CD8-positive, alpha-beta memory T cell (primary cell): Measurements from ENCODE around the gene PPID. TPM values are rescaled to one million over a fixed set of nuclear protein-coding genes. Genes with fewer than 3 reads are reported as not detected.

ENCODE experiments used
- CTCF ChIA-PET: fragments of 350-600 bp; sonication (Branson Sonifier 250); formaldehyde crosslinking; loops from one replicate; lab custom pipeline; 2021; ENCODE audit warnings: antibody characterized with exemption; lab: Charles Lee
- POLR2A ChIA-PET: fragments of 350-600 bp; sonication (Branson Sonifier 250); formaldehyde crosslinking; loops from one replicate; lab custom pipeline; 2021; ENCODE audit warnings: antibody characterized with exemption; lab: Charles Lee
- DNase-seq, 5 donors: peaks; one replicate each; pipeline versions ENCODE4 v3.0.0 to v3.0.0-alpha.2; 2020 to 2022; ENCODE audit warnings: mixed read lengths in 1 of 5
- H3K27ac ChIP-seq: one replicate; pipeline ENCODE4 v1.7.0; 2013; ENCODE audit warnings: low read depth, mild to moderate bottlenecking, low read length, moderate library complexity
- H3K27me3 ChIP-seq: 2 replicates; pipeline ENCODE4 v1.7.0; 2013; ENCODE audit warnings: low read length, mild to moderate bottlenecking; ENCODE audit not compliant: insufficient read depth, poor library complexity, severe bottlenecking
- H3K36me3 ChIP-seq: 2 replicates; pipeline ENCODE4 v1.7.0; 2013; ENCODE audit warnings: mild to moderate bottlenecking, low read length, moderate library complexity; ENCODE audit not compliant: insufficient read depth
- H3K4me1 ChIP-seq: 2 replicates; pipeline ENCODE4 v1.7.0; 2013; ENCODE audit warnings: mild to moderate bottlenecking, low read length, moderate library complexity; ENCODE audit not compliant: insufficient read depth
- H3K4me3 ChIP-seq: 2 replicates; pipeline ENCODE4 v1.7.0; 2013; ENCODE audit warnings: mild to moderate bottlenecking, low read length
- H3K9me3 ChIP-seq: 2 replicates; pipeline ENCODE4 v1.7.0; 2013; ENCODE audit warnings: mild to moderate bottlenecking, low read length
- H3K27ac Mint-ChIP-seq, 8 donors: one replicate each; pipeline ENCODE4 v1.8.0; 2020 to 2021; ENCODE audit warnings: mixed read lengths in 8 of 8, mild to moderate bottlenecking in 6 of 8, inconsistent platforms in 3 of 8, moderate library complexity in 3 of 8
- H3K27me3 Mint-ChIP-seq, 2 donors: one replicate each; pipeline ENCODE4 v1.8.0; 2020 to 2021; ENCODE audit warnings: mixed read lengths in 2 of 2, mild to moderate bottlenecking in 1 of 2, moderate library complexity in 1 of 2
- H3K36me3 Mint-ChIP-seq, 3 donors: one replicate each; pipeline ENCODE4 v1.8.0; 2020 to 2021; ENCODE audit warnings: mixed read lengths in 3 of 3, inconsistent platforms in 1 of 3, mild to moderate bottlenecking in 1 of 3
- H3K4me1 Mint-ChIP-seq, 3 donors: one replicate each; pipeline ENCODE4 v1.8.0; 2020 to 2021; ENCODE audit warnings: mixed read lengths in 3 of 3, inconsistent platforms in 1 of 3, mild to moderate bottlenecking in 1 of 3
- H3K4me3 Mint-ChIP-seq, 7 donors: one replicate each; pipeline ENCODE4 v1.8.0; 2020 to 2021; ENCODE audit warnings: mixed read lengths in 7 of 7, mild to moderate bottlenecking in 6 of 7, moderate library complexity in 4 of 7, inconsistent platforms in 2 of 7
- H3K9me3 Mint-ChIP-seq, 5 donors: one replicate each; pipeline ENCODE4 v1.8.0; 2020 to 2022; ENCODE audit warnings: mixed read lengths in 5 of 5, mild to moderate bottlenecking in 3 of 5, moderate library complexity in 2 of 5, inconsistent platforms in 1 of 5
- polyA plus RNA-seq: library from polyadenylated mRNA; unstranded; fragments of 300-500 nt; fragmentation: Illumina TruSeq; gene quantifications from one replicate; pipeline ENCODE4 v1.2.3, GENCODE V29; 2021
- total RNA-seq, 2 experiments: library from RNA; stranded (reverse); gene quantifications; one replicate each; pipeline ENCODE4 v1.2.3, GENCODE V29; 2021

Gene PPID
- total and polyA plus RNA-seq, 3 experiments from 2014 or later = 58.9 to 66.8 (median 61.2) TPM

- CTCF ChIA-PET = interaction anchor here (1.1 to 1.2 kb wide), 2 partner anchors 14 to 59 kb away, joined by 3 read pairs; no protein-coding TSS in a partner anchor
- Histone ChIP-seq H3K27me3 (no peaks in the 10 kb centered on the region), H3K9me3 (no peaks in the 10 kb centered on the region), H3K4me3 (no peak overlapping the region), H3K4me1 (no peaks in the 10 kb centered on the region), H3K36me3 (peaks cover 22% of the 10 kb centered on the region), H3K27ac (no peak overlapping the region)
- no peak for DNase-seq
- no peaks in the 10 kb centered on the region for H3K27me3 Mint-ChIP-seq
- POLR2A ChIA-PET = no interaction called here
- H3K4me1 Mint-ChIP-seq = peaks cover 0 to 2% (median 0%) of the 10 kb centered on the region in 3 donors
- H3K27ac Mint-ChIP-seq = peak overlapping the region in 1 of 8 donors; percentile 50
- H3K36me3 Mint-ChIP-seq = peaks cover 11 to 87% (median 32%) of the 10 kb centered on the region in 3 donors
- H3K4me3 Mint-ChIP-seq = no peak overlapping the region
- H3K9me3 Mint-ChIP-seq = no peaks in the 10 kb centered on the region
Observed at GRCh38 chr4:158710814-158711213, 12.4 kb downstream of the PPID start.

- H3K4me1 Mint-ChIP-seq = no peaks in the 10 kb centered on the region
- no peaks in the 10 kb centered on the region for H3K9me3 Mint-ChIP-seq
- no peak overlapping the region for H3K4me3 ChIP-seq
- ChIA-PET POLR2A (no interaction called here), CTCF (no interaction called here)
- H3K4me3 Mint-ChIP-seq = peak overlapping the region in 1 of 7 donors; percentile 23
- H3K27me3 Mint-ChIP-seq = no peaks in the 10 kb centered on the region
- H3K9me3 ChIP-seq = no peaks in the 10 kb centered on the region
- no peaks in the 10 kb centered on the region for H3K36me3 ChIP-seq
- H3K27ac Mint-ChIP-seq = peak overlapping the region in 3 of 8 donors; percentile 25 to 36 (median 26)
- DNase-seq = no peak
- H3K36me3 Mint-ChIP-seq = peaks cover 4 to 55% (median 14%) of the 10 kb centered on the region in 3 donors
- H3K27me3 ChIP-seq = no peaks in the 10 kb centered on the region
- no peaks in the 10 kb centered on the region for H3K4me1 ChIP-seq
- no peak overlapping the region for H3K27ac ChIP-seq
Observed at GRCh38 chr4:158704274-158704673, 18.9 kb downstream of the PPID start.

GRCh38 chr4:158688813-158689212 is 34.4 kb downstream of the PPID start:
- Mint-ChIP-seq H3K36me3 (peaks cover 0 to 30% (median 17%) of the 10 kb centered on the region in 3 donors), H3K4me1 (no peaks in the 10 kb centered on the region), H3K27ac (no peak overlapping the region), H3K27me3 (no peaks in the 10 kb centered on the region), H3K9me3 (no peaks in the 10 kb centered on the region), H3K4me3 (no peak overlapping the region)
- Histone ChIP-seq H3K9me3 (no peaks in the 10 kb centered on the region), H3K4me3 (no peak overlapping the region), H3K27ac (no peak overlapping the region), H3K4me1 (no peaks in the 10 kb centered on the region), H3K27me3 (no peaks in the 10 kb centered on the region), H3K36me3 (peaks cover 3% of the 10 kb centered on the region)
- ChIA-PET CTCF (no interaction called here), POLR2A (no interaction called here)
- no peak for DNase-seq

GRCh38 chr4:158682066-158682465 is 41.1 kb downstream of the PPID start:
- POLR2A ChIA-PET = no interaction called here
- H3K36me3 Mint-ChIP-seq = peaks cover 5 to 28% (median 7%) of the 10 kb centered on the region in 3 donors
- CTCF ChIA-PET = no interaction called here

GRCh38 chr4:158681629-158682028 is 41.6 kb downstream of the PPID start:
- peaks cover 5 to 25% (median 7%) of the 10 kb centered on the region in 3 donors for H3K36me3 Mint-ChIP-seq
- no peak for DNase-seq
- Histone ChIP-seq H3K9me3 (no peaks in the 10 kb centered on the region), H3K27ac (no peak overlapping the region), H3K4me1 (no peaks in the 10 kb centered on the region), H3K36me3 (peaks cover 3% of the 10 kb centered on the region), H3K4me3 (no peak overlapping the region), H3K27me3 (no peaks in the 10 kb centered on the region)
- H3K4me3 Mint-ChIP-seq = no peak overlapping the region
- H3K9me3 Mint-ChIP-seq = no peaks in the 10 kb centered on the region
- H3K27ac Mint-ChIP-seq = no peak overlapping the region
- ChIA-PET CTCF (interaction anchor here (1.3 kb wide), 1 partner anchor 18 kb away, joined by 3 read pairs; no protein-coding TSS in a partner anchor), POLR2A (no interaction called here)
- H3K27me3 Mint-ChIP-seq = no peaks in the 10 kb centered on the region
- H3K4me1 Mint-ChIP-seq = peaks cover 3 to 6% (median 3%) of the 10 kb centered on the region in 3 donors

More at GRCh38 chr4:158682066-158682465, 41.1 kb downstream of the PPID start:
- no peaks in the 10 kb centered on the region for H3K4me1 ChIP-seq
- H3K9me3 Mint-ChIP-seq = no peaks in the 10 kb centered on the region
- no peak overlapping the region for H3K4me3 Mint-ChIP-seq
- H3K27ac Mint-ChIP-seq = no peak overlapping the region
- H3K4me3 ChIP-seq = no peak overlapping the region
- peaks cover 3% of the 10 kb centered on the region for H3K36me3 ChIP-seq
- peaks cover 0 to 5% (median 2%) of the 10 kb centered on the region in 3 donors for H3K4me1 Mint-ChIP-seq
- DNase-seq = no peak
- no peaks in the 10 kb centered on the region for H3K27me3 Mint-ChIP-seq
- H3K27ac ChIP-seq = no peak overlapping the region
- no peaks in the 10 kb centered on the region for H3K27me3 ChIP-seq
- no peaks in the 10 kb centered on the region for H3K9me3 ChIP-seq

- H3K4me1 Mint-ChIP-seq = peaks cover 4 to 16% (median 14%) of the 10 kb centered on the region in 3 donors
- Histone ChIP-seq H3K27ac (no peak overlapping the region), H3K4me3 (no peak overlapping the region), H3K36me3 (no peaks in the 10 kb centered on the region), H3K9me3 (no peaks in the 10 kb centered on the region), H3K27me3 (no peaks in the 10 kb centered on the region), H3K4me1 (no peaks in the 10 kb centered on the region)
- no peak for DNase-seq
- peaks cover 4 to 18% (median 7%) of the 10 kb centered on the region in 3 donors for H3K36me3 Mint-ChIP-seq
- no peaks in the 10 kb centered on the region for H3K27me3 Mint-ChIP-seq
- no peak overlapping the region for H3K4me3 Mint-ChIP-seq
- ChIA-PET CTCF (no interaction called here), POLR2A (no interaction called here)
- H3K27ac Mint-ChIP-seq = no peak overlapping the region
- H3K9me3 Mint-ChIP-seq = no peaks in the 10 kb centered on the region
Observed at GRCh38 chr4:158678767-158679166, 44.4 kb downstream of the PPID start.

GRCh38 chr4:158676076-158676475 is 47.1 kb downstream of the PPID start:
- peaks cover 15 to 32% (median 26%) of the 10 kb centered on the region in 3 donors for H3K4me1 Mint-ChIP-seq
- H3K9me3 ChIP-seq = no peaks in the 10 kb centered on the region
- no peaks in the 10 kb centered on the region for H3K36me3 ChIP-seq
- no peaks in the 10 kb centered on the region for H3K9me3 Mint-ChIP-seq
- CTCF ChIA-PET = no interaction called here
- peaks cover 0 to 3% of the 10 kb centered on the region in 2 donors for H3K27me3 Mint-ChIP-seq
- no peak overlapping the region for H3K27ac Mint-ChIP-seq
- H3K4me3 Mint-ChIP-seq = no peak overlapping the region
- POLR2A ChIA-PET = no interaction called here
- no peaks in the 10 kb centered on the region for H3K27me3 ChIP-seq
- no peak for DNase-seq
- no peak overlapping the region for H3K27ac ChIP-seq
- H3K4me3 ChIP-seq = no peak overlapping the region
- peaks cover 8% of the 10 kb centered on the region for H3K4me1 ChIP-seq
- H3K36me3 Mint-ChIP-seq = peaks cover 4 to 18% (median 7%) of the 10 kb centered on the region in 3 donors

GRCh38 chr4:158673633-158674032 is 49.6 kb downstream of the PPID start:
- Mint-ChIP-seq H3K9me3 (no peaks in the 10 kb centered on the region), H3K4me3 (peak overlapping the region in 2 of 7 donors; percentile 22 to 28), H3K36me3 (peaks cover 0 to 14% (median 2%) of the 10 kb centered on the region in 3 donors), H3K27ac (peak overlapping the region in 1 of 8 donors; percentile 24), H3K27me3 (peaks cover 0 to 3% of the 10 kb centered on the region in 2 donors), H3K4me1 (peaks cover 23 to 43% (median 37%) of the 10 kb centered on the region in 3 donors)
- no peak for DNase-seq
- Histone ChIP-seq H3K36me3 (no peaks in the 10 kb centered on the region), H3K4me1 (peaks cover 15% of the 10 kb centered on the region), H3K4me3 (no peak overlapping the region), H3K27ac (no peak overlapping the region), H3K27me3 (no peaks in the 10 kb centered on the region), H3K9me3 (no peaks in the 10 kb centered on the region)
- ChIA-PET POLR2A (no interaction called here), CTCF (no interaction called here)
